ENCODE data around the gene FAM53B. TPM values are rescaled to one million over a fixed set of nuclear protein-coding genes. Genes with fewer than 3 reads are reported as not detected.
"Not testable (repeated sequence)": the region's sequence is repeated elsewhere in the genome, so short reads cannot be mapped to it uniquely, and the experiment has no call there.

Gene FAM53B
- total RNA-seq, 1 donor from 2014 or later, result 19.3 TPM

DNA sequence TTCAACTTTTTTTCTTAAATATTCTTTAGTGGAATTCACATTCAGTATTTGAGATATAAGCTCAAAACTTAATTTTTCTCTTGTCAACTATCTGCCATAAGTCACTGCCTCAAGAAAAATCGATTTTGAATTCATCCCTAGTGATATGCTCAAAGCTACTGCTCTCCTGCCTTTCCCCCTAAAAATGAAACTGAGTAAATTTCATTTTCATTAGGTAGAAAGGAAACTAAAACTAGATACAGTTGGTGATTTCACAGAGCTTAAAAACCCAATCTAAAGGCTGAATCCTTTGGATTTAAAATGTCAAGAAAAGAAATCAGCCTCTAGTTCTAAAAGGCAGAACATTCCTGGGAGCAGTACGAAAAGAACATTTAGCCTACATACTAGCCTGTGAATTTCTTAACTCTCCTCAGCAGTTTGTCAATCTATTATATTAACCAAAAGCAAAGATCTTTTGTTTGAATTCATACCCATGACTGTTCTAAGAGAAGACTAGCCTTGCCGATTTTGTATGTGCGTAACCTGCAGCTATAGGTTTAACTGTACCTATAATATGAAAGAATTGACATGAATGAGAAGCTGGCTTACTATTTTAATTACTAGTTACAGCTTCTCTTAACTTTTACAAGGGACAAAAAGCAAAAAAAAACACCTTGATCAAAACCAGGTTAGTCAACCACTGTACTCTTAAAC is 4.9 kb upstream of the FAM53B start:
- H3K27ac Mint-ChIP-seq, result no peak overlapping the region
- peaks cover 23% of the 10 kb centered on the region for H3K4me1 Mint-ChIP-seq (ENCODE audit: low read depth)
- H3K36me3 Mint-ChIP-seq (ENCODE audit: low read depth), result peaks cover 33% of the 10 kb centered on the region
- DNase-seq (ENCODE audit: low spot score), result no peak
- H3K4me3 Mint-ChIP-seq (ENCODE audit: low read depth), result no peak overlapping the region
- H3K27me3 Mint-ChIP-seq (ENCODE audit: low read depth), result no peaks in the 10 kb centered on the region
- H3K9me3 Mint-ChIP-seq, result no peaks in the 10 kb centered on the region
- intact Hi-C loops (cut with micrococcal nuclease), result loop anchor here (10.0 kb wide), 1 partner anchor 166 kb away; no protein-coding TSS in a partner anchor

DNA sequence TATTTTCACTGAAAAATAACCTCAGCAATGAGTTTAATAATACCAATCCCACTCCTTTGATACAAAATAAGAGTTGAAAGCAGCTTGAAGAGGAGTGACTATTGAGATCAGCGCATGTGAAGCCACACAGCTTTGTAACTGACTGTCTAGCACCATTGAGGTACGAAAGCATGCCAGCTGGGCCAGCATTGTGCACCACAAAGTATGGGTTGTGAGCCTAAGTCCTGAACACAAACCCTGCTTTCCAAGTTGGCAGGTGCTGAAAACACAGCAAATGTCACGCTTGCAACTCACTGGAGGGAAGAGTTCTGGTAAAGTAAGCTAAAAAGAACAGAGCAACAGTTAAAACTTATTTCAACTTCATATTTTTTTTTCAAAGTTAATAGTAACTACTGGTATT is 4.0 kb upstream of the FAM53B start:
- no peak overlapping the region for H3K27ac Mint-ChIP-seq
- H3K4me3 Mint-ChIP-seq (ENCODE audit: low read depth), result no peak overlapping the region
- no peaks in the 10 kb centered on the region for H3K9me3 Mint-ChIP-seq
- intact Hi-C loops (cut with micrococcal nuclease), result loop anchor here (10.0 kb wide), 1 partner anchor 167 kb away; no protein-coding TSS in a partner anchor
- DNase-seq (ENCODE audit: low spot score), result no peak
- H3K36me3 Mint-ChIP-seq (ENCODE audit: low read depth), result peaks cover 31% of the 10 kb centered on the region
- no peaks in the 10 kb centered on the region for H3K27me3 Mint-ChIP-seq (ENCODE audit: low read depth)
- peaks cover 23% of the 10 kb centered on the region for H3K4me1 Mint-ChIP-seq (ENCODE audit: low read depth)

DNA sequence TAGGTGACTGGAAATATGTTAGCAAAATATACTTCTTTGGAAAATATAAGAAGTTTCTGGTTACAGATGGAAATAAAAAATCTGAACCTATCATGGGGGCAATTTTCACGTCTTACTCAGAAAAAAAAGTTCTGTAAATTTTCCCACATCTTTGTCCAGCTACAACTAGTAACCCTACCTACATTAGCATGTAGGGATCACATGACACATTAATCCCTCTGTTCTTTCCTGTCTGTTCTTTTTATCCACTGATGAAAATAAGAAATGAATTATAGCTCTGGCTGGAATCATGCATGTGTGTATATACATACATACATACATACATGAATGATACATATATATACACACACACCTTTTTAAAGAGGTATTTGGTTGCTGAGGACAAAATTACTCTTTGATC is 3.6 kb upstream of the FAM53B start:
- peaks cover 2% of the 10 kb centered on the region for H3K27me3 Mint-ChIP-seq (ENCODE audit: low read depth)
- peaks cover 25% of the 10 kb centered on the region for H3K4me1 Mint-ChIP-seq (ENCODE audit: low read depth)
- intact Hi-C loops (cut with micrococcal nuclease), result loop anchor here (10.0 kb wide), 1 partner anchor 167 kb away; no protein-coding TSS in a partner anchor
- no peak overlapping the region for H3K4me3 Mint-ChIP-seq (ENCODE audit: low read depth)
- H3K36me3 Mint-ChIP-seq (ENCODE audit: low read depth), result peaks cover 34% of the 10 kb centered on the region
- H3K9me3 Mint-ChIP-seq, result no peaks in the 10 kb centered on the region
- H3K27ac Mint-ChIP-seq, result no peak overlapping the region
- DNase-seq (ENCODE audit: low spot score), result no peak

DNA sequence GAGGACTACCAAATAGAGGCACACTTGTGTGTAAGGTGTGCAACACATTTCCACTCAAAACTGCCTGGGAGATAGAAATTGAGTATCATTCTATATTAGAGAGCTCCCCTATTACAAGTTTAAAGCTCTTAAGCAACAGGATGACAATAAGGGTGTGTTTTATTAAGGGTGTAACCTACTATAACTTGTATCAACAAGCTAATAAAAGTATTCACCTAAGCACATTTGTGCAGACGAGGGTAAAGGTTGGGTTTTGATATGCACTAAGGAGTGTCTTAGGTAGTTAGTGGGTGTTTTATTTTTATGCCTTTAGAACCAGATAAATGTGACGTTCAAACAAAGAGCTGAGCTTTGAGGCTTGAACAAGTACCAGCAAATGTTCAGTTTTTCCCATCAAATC is 2.8 kb upstream of the FAM53B start:
- peaks cover 37% of the 10 kb centered on the region for H3K36me3 Mint-ChIP-seq (ENCODE audit: low read depth)
- H3K9me3 Mint-ChIP-seq, result no peaks in the 10 kb centered on the region
- no peak overlapping the region for H3K27ac Mint-ChIP-seq
- no peak overlapping the region for H3K4me3 Mint-ChIP-seq (ENCODE audit: low read depth)
- intact Hi-C loops (cut with micrococcal nuclease), result loop anchor here (10.0 kb wide), 1 partner anchor 168 kb away; no protein-coding TSS in a partner anchor
- peaks cover 30% of the 10 kb centered on the region for H3K4me1 Mint-ChIP-seq (ENCODE audit: low read depth)
- DNase-seq (ENCODE audit: low spot score), result no peak
- peaks cover 5% of the 10 kb centered on the region for H3K27me3 Mint-ChIP-seq (ENCODE audit: low read depth)

DNA sequence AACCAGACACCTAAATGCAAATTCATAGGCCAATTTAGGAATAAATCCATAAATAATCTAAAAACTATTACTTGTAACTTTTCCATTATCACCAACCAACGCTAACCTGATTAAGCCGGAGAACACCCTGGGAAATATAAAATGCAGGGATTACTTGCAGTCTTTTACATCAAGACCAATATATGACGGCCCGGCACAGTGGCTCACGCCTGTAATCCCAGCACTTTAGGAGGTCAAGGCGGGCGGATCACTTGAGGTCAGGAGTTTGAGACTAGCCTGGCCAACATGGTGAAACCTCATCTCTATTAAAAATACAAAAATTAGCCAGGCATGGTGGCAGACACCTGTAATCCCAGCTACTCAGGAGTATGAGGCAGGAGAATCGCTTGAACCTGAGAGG is 2.3 kb upstream of the FAM53B start:
- not testable (repeated sequence) for H3K27me3 Mint-ChIP-seq (ENCODE audit: low read depth); DNase-seq (ENCODE audit: low spot score); H3K4me3 Mint-ChIP-seq (ENCODE audit: low read depth); H3K9me3 Mint-ChIP-seq; H3K27ac Mint-ChIP-seq
- intact Hi-C loops (cut with micrococcal nuclease), result loop anchor here (10.0 kb wide), 1 partner anchor 168 kb away; no protein-coding TSS in a partner anchor
- Mint-ChIP-seq H3K4me1 (ENCODE audit: low read depth) (peaks cover 34% of the 10 kb centered on the region), H3K36me3 (ENCODE audit: low read depth) (peaks cover 34% of the 10 kb centered on the region)

DNA sequence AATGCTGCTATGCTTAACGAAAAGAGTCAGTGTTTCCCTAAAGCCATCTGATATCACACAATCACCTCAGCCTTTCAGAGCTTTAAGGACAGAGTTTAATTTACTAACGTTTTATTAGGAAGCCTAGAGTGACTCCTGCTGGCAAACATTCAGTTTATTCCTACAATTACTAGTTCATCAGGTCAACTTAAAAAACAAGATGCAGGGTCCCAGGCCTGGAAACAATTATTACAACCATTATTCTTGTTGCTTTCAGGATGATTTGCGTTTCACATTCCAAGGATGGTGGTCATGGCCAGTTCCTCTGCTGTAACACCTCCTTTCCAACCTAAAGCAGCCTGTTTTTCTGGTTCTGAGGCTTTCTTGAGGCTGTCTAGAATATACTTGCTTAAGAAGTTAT is 1.5 kb upstream of the FAM53B start:
- H3K36me3 Mint-ChIP-seq (ENCODE audit: low read depth), result peaks cover 33% of the 10 kb centered on the region
- no peak overlapping the region for H3K4me3 Mint-ChIP-seq (ENCODE audit: low read depth)
- peaks cover 40% of the 10 kb centered on the region for H3K4me1 Mint-ChIP-seq (ENCODE audit: low read depth)
- peaks cover 6% of the 10 kb centered on the region for H3K27me3 Mint-ChIP-seq (ENCODE audit: low read depth)
- DNase-seq (ENCODE audit: low spot score), result no peak
- no peaks in the 10 kb centered on the region for H3K9me3 Mint-ChIP-seq
- H3K27ac Mint-ChIP-seq, result no peak overlapping the region
- intact Hi-C loops (cut with micrococcal nuclease), result loop anchor here (10.0 kb wide), 1 partner anchor 169 kb away; no protein-coding TSS in a partner anchor

DNA sequence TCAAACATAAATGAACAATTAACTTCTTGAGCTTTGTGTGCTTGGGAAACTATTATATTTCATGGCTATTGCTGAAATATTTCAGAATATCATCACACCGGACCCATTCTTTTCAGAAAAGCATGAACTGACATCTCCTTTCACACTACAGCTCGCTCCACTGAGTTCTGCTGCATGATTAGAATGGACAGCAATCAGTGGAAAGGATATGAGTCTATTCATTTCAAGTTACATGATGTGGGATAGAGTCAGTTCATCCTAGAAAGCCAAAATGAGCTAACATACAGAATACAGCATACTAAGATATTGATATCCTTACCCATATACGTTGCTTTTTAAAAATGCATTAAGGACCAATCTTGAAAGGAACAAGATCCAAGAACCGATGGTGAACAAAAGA is 1.1 kb upstream of the FAM53B start:
- Mint-ChIP-seq H3K4me1 (ENCODE audit: low read depth) (peaks cover 44% of the 10 kb centered on the region), H3K36me3 (ENCODE audit: low read depth) (peaks cover 32% of the 10 kb centered on the region), H3K27ac (no peak overlapping the region), H3K4me3 (ENCODE audit: low read depth) (peak overlapping the region; percentile 74), H3K9me3 (no peaks in the 10 kb centered on the region), H3K27me3 (ENCODE audit: low read depth) (peaks cover 6% of the 10 kb centered on the region)
- DNase-seq (ENCODE audit: low spot score), result no peak
- intact Hi-C loops (cut with micrococcal nuclease), result loop anchor here (10.0 kb wide), 1 partner anchor 170 kb away; no protein-coding TSS in a partner anchor

DNA sequence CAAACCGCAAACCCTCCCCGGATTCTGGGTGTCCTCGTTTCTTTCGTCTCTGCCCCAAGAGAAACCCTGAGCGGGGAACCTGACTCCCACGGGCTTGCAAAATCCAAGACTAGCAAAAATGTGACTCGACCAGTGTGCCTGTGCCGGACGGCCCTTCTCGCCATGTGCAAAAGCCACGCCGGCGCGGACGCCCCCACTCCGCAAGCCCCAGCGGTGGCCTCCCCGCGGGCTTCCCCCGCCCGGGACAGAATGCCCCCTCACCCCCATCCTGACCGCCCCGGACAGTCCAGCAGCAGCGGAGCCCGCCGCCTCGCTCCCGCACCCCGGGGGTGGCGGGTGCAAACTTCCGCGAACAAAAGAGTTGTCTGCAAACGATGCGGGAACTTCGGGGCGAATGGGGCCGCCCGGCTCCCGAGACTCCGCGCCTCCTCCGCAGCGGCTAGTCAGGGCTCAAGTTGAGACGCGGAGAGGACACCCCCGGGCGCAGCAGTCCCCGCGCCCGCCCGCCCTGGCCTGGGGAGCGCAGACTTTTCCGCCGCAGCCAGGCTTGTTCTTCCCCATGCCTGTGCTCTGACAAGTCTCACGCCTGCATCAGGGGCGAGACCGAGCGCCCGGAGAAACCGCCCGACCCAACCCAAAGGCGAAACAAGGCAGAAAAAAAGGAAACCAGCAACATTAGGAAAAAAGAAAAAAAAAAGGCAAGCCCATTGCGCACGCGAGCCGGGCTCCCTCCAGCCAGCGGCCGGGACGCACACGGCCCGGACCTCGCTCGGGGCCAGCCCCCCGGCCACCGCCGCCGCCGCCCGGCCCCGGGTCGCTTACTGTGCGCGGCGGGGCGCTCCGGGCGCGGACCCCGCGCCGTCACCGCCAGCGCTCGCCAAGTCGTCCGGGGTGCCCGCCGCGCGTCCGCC is 732 bp downstream of the FAM53B start:
- H3K4me3 Mint-ChIP-seq (ENCODE audit: low read depth), result peak overlapping the region; percentile 98
- H3K36me3 Mint-ChIP-seq (ENCODE audit: low read depth), result peaks cover 47% of the 10 kb centered on the region
- intact Hi-C loops (cut with micrococcal nuclease), result loop anchor here (1.0 to 10.0 kb wide), 3 partner anchors 15 to 171 kb away; partner anchors contain the start of gene EEF1AKMT2
- peaks cover 6% of the 10 kb centered on the region for H3K27me3 Mint-ChIP-seq (ENCODE audit: low read depth)
- H3K9me3 Mint-ChIP-seq, result no peaks in the 10 kb centered on the region
- H3K27ac Mint-ChIP-seq, result peak overlapping the region; percentile 93
- no peak for DNase-seq (ENCODE audit: low spot score)
- peaks cover 48% of the 10 kb centered on the region for H3K4me1 Mint-ChIP-seq (ENCODE audit: low read depth)

DNA sequence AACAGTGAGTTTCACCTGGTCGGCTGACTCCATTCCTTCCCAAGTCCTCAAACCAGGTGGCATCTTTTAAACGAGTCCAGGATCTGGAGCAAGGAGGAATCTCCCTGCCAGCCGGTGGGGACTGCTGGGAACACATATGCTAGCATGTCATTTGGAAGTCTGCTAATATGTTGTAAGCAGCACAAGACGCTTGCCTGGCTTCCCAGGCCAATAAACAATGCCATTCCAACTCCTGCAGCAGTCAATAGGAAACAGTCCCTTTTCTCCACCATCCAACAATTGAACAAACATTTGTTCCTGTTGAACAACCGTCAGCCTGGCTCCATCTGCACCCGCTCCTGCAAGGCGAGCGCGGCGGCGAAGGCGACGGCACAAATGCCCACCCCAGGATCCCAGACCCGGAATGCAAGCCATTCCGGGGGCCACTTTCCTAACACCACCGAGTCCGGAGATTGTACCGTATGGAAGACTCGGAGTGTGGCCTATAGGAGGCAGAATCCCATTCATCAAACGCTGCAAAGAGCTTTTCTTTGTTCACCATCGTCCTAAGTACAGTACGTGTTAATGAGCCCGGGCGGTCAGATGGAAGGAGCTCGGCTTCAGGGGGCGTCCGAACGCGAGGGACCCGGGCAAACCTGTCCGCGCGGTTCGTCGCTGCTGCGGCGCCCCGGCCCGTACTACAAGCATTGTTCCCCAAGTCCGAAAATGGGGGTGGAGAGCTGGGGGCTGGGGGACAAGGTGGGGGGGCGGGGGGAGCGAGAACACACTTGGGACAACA is 1.6 kb downstream of the FAM53B start:
- peaks cover 47% of the 10 kb centered on the region for H3K4me1 Mint-ChIP-seq (ENCODE audit: low read depth)
- H3K27me3 Mint-ChIP-seq (ENCODE audit: low read depth), result peaks cover 6% of the 10 kb centered on the region
- H3K36me3 Mint-ChIP-seq (ENCODE audit: low read depth), result peaks cover 42% of the 10 kb centered on the region
- H3K4me3 Mint-ChIP-seq (ENCODE audit: low read depth), result peak overlapping the region; percentile 98
- peak overlapping the region; percentile 65 for H3K27ac Mint-ChIP-seq
- no peak for DNase-seq (ENCODE audit: low spot score)
- intact Hi-C loops (cut with micrococcal nuclease), result loop anchor here (5.0 to 10.0 kb wide), 2 partner anchors 50 to 172 kb away; partner anchors contain the start of gene EEF1AKMT2
- H3K9me3 Mint-ChIP-seq, result no peaks in the 10 kb centered on the region

DNA sequence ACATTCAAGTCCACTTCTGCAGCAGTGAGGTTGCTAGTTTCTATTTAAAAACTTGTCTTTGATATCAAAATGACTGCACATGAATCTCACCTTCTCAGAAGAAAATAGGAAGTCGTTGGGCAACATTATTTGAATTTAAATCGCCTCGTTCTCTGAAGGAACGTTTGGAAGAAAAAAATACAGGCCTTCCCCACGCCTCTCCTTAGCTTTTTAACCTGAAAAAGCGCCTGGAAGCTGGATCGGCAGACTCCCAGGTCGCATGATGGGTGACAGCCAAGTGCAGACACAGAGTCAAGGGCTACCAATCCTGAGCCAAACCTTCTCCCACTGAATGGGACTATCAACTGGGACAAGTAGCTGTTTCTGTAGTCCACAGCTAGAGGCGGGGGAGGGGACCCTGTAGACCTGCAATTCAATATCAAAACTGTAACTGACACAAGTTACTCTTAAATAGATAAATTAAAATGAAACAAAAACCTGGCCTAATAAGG is 2.2 kb downstream of the FAM53B start:
- H3K4me1 Mint-ChIP-seq (ENCODE audit: low read depth), result peaks cover 49% of the 10 kb centered on the region
- peak overlapping the region; percentile 98 for H3K4me3 Mint-ChIP-seq (ENCODE audit: low read depth)
- H3K27me3 Mint-ChIP-seq (ENCODE audit: low read depth), result peaks cover 6% of the 10 kb centered on the region
- peaks cover 41% of the 10 kb centered on the region for H3K36me3 Mint-ChIP-seq (ENCODE audit: low read depth)
- H3K27ac Mint-ChIP-seq, result no peak overlapping the region
- intact Hi-C loops (cut with micrococcal nuclease), result loop anchor here (1.0 to 10.0 kb wide), 9 partner anchors 9 to 212 kb away; partner anchors contain the start of gene EEF1AKMT2
- no peak for DNase-seq (ENCODE audit: low spot score)
- H3K9me3 Mint-ChIP-seq, result no peaks in the 10 kb centered on the region

DNA sequence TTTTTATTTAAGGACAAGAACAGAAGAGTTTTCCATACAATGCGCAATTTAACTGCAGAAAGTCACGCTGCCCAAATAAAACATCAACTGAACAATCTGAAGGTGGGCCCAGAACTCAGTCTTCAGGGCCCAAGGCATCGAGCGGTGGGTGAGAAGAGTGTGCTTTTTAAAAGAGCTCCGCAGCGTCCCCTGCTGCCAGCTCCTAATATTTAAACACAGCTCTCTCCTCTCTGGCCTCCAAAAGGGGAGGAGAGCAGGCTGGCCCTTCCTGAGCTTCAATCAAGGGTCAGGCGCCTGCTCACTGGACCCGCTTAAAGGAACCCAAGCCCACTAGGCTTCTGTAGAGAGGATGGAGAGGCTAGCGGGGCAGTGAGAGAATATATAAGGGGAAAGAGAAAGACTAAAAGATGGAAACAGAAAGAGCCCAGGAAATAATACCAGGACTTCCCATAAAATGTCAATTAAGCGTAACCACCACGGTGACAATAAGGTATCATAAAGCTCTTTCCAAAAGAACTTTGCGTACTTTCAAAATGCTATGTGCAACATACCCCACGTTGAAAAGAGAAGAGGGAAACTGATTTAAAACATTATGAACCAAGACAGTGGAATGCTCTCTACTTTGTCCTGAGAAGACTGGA is 2.8 kb downstream of the FAM53B start:
- Mint-ChIP-seq H3K4me3 (ENCODE audit: low read depth) (peak overlapping the region; percentile 80), H3K36me3 (ENCODE audit: low read depth) (peaks cover 36% of the 10 kb centered on the region), H3K9me3 (no peaks in the 10 kb centered on the region), H3K27me3 (ENCODE audit: low read depth) (peaks cover 6% of the 10 kb centered on the region), H3K27ac (peak overlapping the region; percentile 67), H3K4me1 (ENCODE audit: low read depth) (peaks cover 49% of the 10 kb centered on the region)
- intact Hi-C loops (cut with micrococcal nuclease), result loop anchor here (1.0 to 10.0 kb wide), 9 partner anchors 8 to 211 kb away; partner anchors contain the start of gene EEF1AKMT2
- DNase-seq (ENCODE audit: low spot score), result peak; percentile 58
